Measurements from ENCODE around the gene DNM3.
A peak's percentile ranks its signal among the peaks of the same experiment; 100 is the strongest.

Gene DNM3

GRCh38 chr1:172109359-172109758 is 268.1 kb downstream of the DNM3 start:
- TF ChIP-seq TOX (CRISPR knock-in tag; IDR thresholded peaks at IDR 0.05; ENCODE audit: borderline replicate concordance): peak; percentile 61; the same call in 1 of the 2 replicates
- TF ChIP-seq, protein P1, sequence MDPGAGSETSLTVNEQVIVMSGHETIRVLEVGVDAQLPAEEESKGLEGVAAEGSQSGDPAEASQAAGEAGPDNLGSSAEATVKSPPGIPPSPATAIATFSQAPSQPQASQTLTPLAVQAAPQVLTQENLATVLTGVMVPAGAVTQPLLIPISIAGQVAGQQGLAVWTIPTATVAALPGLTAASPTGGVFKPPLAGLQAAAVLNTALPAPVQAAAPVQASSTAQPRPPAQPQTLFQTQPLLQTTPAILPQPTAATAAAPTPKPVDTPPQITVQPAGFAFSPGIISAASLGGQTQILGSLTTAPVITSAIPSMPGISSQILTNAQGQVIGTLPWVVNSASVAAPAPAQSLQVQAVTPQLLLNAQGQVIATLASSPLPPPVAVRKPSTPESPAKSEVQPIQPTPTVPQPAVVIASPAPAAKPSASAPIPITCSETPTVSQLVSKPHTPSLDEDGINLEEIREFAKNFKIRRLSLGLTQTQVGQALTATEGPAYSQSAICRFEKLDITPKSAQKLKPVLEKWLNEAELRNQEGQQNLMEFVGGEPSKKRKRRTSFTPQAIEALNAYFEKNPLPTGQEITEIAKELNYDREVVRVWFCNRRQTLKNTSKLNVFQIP (CRISPR knock-in tag; IDR thresholded peaks at IDR 0.05; ENCODE audit: borderline replicate concordance, low read depth): no peak

DNA sequence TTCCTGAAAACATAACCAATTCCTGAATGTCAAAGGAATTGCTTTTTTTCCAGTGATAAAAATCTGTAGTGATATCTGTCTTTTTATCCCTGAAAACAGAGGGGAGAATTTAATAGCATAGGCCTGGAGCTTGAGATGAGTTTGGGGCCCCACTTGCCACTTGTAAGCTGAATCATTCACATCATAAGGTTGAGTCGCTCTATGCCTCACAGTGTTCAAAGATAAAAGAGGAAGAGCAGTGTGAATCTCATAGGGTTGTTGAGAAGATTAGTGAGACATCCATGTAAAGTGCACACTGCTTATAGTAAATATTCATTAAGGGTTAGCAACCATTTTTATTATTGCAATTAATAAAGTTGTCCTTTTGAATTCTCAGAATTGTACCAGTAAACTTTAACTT is 271.3 kb downstream of the DNM3 start:
- no peak for ATAC-seq
- TF ChIP-seq ARNTL (CRISPR knock-in tag; IDR thresholded peaks at IDR 0.05; ENCODE audit: borderline replicate concordance, low read depth) (no peak), TCF4 (CRISPR knock-in tag; IDR thresholded peaks at IDR 0.05; ENCODE audit: borderline replicate concordance) (no peak)

More at GRCh38 chr1:172109359-172109758, 268.1 kb downstream of the DNM3 start:
- peak; percentile 81 for ATAC-seq

DNA sequence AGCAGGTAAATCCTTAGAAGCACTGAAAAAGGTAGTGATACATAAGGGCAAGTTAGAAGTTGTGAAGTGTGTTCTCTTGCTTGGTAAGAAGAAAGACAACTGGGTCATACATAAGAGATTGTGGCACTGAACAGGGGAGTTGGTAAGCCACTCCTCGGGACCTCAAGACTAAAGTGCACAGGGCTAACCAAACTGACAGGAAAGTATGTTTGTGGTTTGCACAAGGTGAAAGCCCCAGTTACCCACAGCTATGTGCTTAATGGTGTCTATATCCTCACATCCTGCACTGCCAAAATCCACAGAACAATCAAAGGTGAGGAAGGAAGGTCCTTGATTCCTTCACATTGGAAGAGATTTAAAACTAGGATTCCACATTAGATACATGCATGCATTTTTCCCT is 276.5 kb downstream of the DNM3 start:
- ATAC-seq: no peak; the same call in 2 of the 3 replicates

GRCh38 chr1:172118618-172119017 is 277.3 kb downstream of the DNM3 start:
- no peak for ATAC-seq
- TF ChIP-seq OSR1 (CRISPR knock-in tag; IDR thresholded peaks at IDR 0.05) (no peak), ESRRG (CRISPR knock-in tag; IDR thresholded peaks at IDR 0.05) (no peak), ZNF70 (CRISPR knock-in tag; IDR thresholded peaks at IDR 0.05) (no peak), TCF4 (CRISPR knock-in tag; IDR thresholded peaks at IDR 0.05; ENCODE audit: borderline replicate concordance) (no peak), PPARA (CRISPR knock-in tag; IDR thresholded peaks at IDR 0.05; ENCODE audit: borderline replicate concordance) (no peak), ARNTL (CRISPR knock-in tag; IDR thresholded peaks at IDR 0.05; ENCODE audit: borderline replicate concordance, low read depth) (no peak), ZC3H10 (CRISPR knock-in tag; IDR thresholded peaks at IDR 0.05) (no peak), SNAI2 (CRISPR knock-in tag; IDR thresholded peaks at IDR 0.05) (no peak), RARB (CRISPR knock-in tag; IDR thresholded peaks at IDR 0.05) (no peak), GLIS3 (CRISPR knock-in tag; IDR thresholded peaks at IDR 0.05) (no peak)
- TF ChIP-seq, protein P2, sequence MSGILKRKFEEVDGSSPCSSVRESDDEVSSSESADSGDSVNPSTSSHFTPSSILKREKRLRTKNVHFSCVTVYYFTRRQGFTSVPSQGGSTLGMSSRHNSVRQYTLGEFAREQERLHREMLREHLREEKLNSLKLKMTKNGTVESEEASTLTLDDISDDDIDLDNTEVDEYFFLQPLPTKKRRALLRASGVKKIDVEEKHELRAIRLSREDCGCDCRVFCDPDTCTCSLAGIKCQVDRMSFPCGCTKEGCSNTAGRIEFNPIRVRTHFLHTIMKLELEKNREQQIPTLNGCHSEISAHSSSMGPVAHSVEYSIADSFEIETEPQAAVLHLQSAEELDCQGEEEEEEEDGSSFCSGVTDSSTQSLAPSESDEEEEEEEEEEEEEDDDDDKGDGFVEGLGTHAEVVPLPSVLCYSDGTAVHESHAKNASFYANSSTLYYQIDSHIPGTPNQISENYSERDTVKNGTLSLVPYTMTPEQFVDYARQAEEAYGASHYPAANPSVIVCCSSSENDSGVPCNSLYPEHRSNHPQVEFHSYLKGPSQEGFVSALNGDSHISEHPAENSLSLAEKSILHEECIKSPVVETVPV (CRISPR knock-in tag; IDR thresholded peaks at IDR 0.05): no peak

More for the DNA sequence above, 276.5 kb downstream of the DNM3 start:
- no peak for TF ChIP-seq ARNTL (CRISPR knock-in tag; IDR thresholded peaks at IDR 0.05; ENCODE audit: borderline replicate concordance, low read depth)
- TF ChIP-seq ZFP30 (CRISPR knock-in tag; IDR thresholded peaks at IDR 0.05): no peak
- no peak for TF ChIP-seq ISL1 (CRISPR knock-in tag; IDR thresholded peaks at IDR 0.05)
- no peak for TF ChIP-seq BACH2 (CRISPR knock-in tag; IDR thresholded peaks at IDR 0.05; ENCODE audit: borderline replicate concordance)
- TF ChIP-seq ESRRG (CRISPR knock-in tag; IDR thresholded peaks at IDR 0.05): no peak
- TF ChIP-seq, protein P3, sequence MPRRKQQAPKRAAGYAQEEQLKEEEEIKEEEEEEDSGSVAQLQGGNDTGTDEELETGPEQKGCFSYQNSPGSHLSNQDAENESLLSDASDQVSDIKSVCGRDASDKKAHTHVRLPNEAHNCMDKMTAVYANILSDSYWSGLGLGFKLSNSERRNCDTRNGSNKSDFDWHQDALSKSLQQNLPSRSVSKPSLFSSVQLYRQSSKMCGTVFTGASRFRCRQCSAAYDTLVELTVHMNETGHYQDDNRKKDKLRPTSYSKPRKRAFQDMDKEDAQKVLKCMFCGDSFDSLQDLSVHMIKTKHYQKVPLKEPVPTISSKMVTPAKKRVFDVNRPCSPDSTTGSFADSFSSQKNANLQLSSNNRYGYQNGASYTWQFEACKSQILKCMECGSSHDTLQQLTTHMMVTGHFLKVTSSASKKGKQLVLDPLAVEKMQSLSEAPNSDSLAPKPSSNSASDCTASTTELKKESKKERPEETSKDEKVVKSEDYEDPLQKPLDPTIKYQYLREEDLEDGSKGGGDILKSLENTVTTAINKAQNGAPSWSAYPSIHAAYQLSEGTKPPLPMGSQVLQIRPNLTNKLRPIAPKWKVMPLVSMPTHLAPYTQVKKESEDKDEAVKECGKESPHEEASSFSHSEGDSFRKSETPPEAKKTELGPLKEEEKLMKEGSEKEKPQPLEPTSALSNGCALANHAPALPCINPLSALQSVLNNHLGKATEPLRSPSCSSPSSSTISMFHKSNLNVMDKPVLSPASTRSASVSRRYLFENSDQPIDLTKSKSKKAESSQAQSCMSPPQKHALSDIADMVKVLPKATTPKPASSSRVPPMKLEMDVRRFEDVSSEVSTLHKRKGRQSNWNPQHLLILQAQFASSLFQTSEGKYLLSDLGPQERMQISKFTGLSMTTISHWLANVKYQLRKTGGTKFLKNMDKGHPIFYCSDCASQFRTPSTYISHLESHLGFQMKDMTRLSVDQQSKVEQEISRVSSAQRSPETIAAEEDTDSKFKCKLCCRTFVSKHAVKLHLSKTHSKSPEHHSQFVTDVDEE (CRISPR knock-in tag; IDR thresholded peaks at IDR 0.05): no peak

DNA sequence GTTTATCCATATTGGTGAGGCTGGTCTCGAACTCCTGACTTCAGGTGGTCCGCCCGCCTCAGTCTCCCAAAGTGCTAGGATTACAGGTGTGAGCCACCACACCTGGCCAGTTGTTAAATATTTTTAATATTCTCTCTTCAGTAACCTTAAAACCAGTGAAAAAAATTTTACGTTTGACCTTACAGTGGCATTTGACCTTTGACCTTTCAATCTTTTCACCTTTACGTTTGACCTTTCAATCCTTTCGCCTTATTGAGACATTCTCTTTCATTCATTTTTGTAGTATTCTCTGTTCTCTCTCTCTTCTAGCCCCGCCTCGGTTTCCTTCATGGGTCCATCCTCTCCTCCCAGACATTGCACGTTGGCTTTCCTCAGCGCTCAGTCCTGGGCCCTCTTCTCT is 277.9 kb downstream of the DNM3 start:
- TF ChIP-seq ISL1 (CRISPR knock-in tag; IDR thresholded peaks at IDR 0.05): no peak
- no peak for TF ChIP-seq OSR1 (CRISPR knock-in tag; IDR thresholded peaks at IDR 0.05)
- TF ChIP-seq, protein P4, sequence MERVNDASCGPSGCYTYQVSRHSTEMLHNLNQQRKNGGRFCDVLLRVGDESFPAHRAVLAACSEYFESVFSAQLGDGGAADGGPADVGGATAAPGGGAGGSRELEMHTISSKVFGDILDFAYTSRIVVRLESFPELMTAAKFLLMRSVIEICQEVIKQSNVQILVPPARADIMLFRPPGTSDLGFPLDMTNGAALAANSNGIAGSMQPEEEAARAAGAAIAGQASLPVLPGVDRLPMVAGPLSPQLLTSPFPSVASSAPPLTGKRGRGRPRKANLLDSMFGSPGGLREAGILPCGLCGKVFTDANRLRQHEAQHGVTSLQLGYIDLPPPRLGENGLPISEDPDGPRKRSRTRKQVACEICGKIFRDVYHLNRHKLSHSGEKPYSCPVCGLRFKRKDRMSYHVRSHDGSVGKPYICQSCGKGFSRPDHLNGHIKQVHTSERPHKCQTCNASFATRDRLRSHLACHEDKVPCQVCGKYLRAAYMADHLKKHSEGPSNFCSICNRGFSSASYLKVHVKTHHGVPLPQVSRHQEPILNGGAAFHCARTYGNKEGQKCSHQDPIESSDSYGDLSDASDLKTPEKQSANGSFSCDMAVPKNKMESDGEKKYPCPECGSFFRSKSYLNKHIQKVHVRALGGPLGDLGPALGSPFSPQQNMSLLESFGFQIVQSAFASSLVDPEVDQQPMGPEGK (CRISPR knock-in tag; IDR thresholded peaks at IDR 0.05; ENCODE audit: borderline replicate concordance): no peak
- TF ChIP-seq ZNF8 (CRISPR knock-in tag; IDR thresholded peaks at IDR 0.05): no peak
- no peak for TF ChIP-seq ZFP3 (CRISPR knock-in tag; IDR thresholded peaks at IDR 0.05)
- TF ChIP-seq, protein P1 (CRISPR knock-in tag; IDR thresholded peaks at IDR 0.05; ENCODE audit: borderline replicate concordance, low read depth): no peak
- TF ChIP-seq ZNF565 (CRISPR knock-in tag; conservative IDR thresholded peaks at IDR 0.05; ENCODE audit: low read depth): no peak
- TF ChIP-seq ARNTL (CRISPR knock-in tag; IDR thresholded peaks at IDR 0.05; ENCODE audit: borderline replicate concordance, low read depth): no peak
- TF ChIP-seq PPARA (CRISPR knock-in tag; IDR thresholded peaks at IDR 0.05; ENCODE audit: borderline replicate concordance): no peak
- TF ChIP-seq GLIS3 (CRISPR knock-in tag; IDR thresholded peaks at IDR 0.05): no peak
- TF ChIP-seq ESRRG (CRISPR knock-in tag; IDR thresholded peaks at IDR 0.05): no peak
- no peak for TF ChIP-seq RARB (CRISPR knock-in tag; IDR thresholded peaks at IDR 0.05)
- TF ChIP-seq ZFP30 (CRISPR knock-in tag; IDR thresholded peaks at IDR 0.05): no peak
- ATAC-seq: no peak

All from SK-N-SH treated with all-trans-retinoic acid at 6 μM for 48 hours (cell line).